VCaP (cell line): ENCODE data around the gene CD109.

Experiments used
- H3K27ac ChIP-seq: fragments of 450-650 bp; 2 replicates; pipeline ENCODE4 v1.5.1; 2017
- CTCF ChIP-seq: fragments of 450-650 bp; conservative IDR thresholded peaks from 2 replicates; pipeline ENCODE4 v1.5.1; 2017; ENCODE audit warnings: mild to moderate bottlenecking, moderate library complexity

The CD109 gene

GRCh38 chr6:73873081-73873480 lies 177.1 kb downstream of the CD109 start:
- no peak for TF ChIP-seq CTCF
- no peak overlapping the region for H3K27ac ChIP-seq
